Fibroblast of lung (primary cell): ENCODE measurements around the gene UBE2N. TPM values are rescaled to one million over a fixed set of nuclear protein-coding genes. Genes with fewer than 3 reads are reported as not detected.

Experiments
- DNase-seq, 2 donors: peaks; one replicate each; pipeline versions ENCODE4 v3.0.0 to v3.0.0-alpha.2; 2010; ENCODE audit warnings: low read depth in 2 of 2
- H2AFZ ChIP-seq: 2 replicates; pipeline ENCODE4 v1.5.1; 2012; ENCODE audit warnings: low read length, control low read depth, inconsistent platforms
- H3K27ac ChIP-seq: 2 replicates; pipeline ENCODE4 v1.5.1; 2011; ENCODE audit warnings: low read length, control low read depth; ENCODE audit not compliant: insufficient read depth
- H3K27me3 ChIP-seq: 2 replicates; pipeline ENCODE4 v1.5.1; 2011; ENCODE audit warnings: mild to moderate bottlenecking, low read length; ENCODE audit not compliant: control insufficient read depth, insufficient read depth
- H3K36me3 ChIP-seq: 2 replicates; pipeline ENCODE4 v1.5.1; 2011; ENCODE audit warnings: low read length; ENCODE audit not compliant: control insufficient read depth, insufficient read depth
- H3K4me1 ChIP-seq: 2 replicates; pipeline ENCODE4 v1.5.1; 2011; ENCODE audit warnings: low read length; ENCODE audit not compliant: control insufficient read depth, insufficient read depth; ENCODE audit errors: extremely low read depth
- H3K4me2 ChIP-seq: 2 replicates; pipeline ENCODE4 v1.5.1; 2011; ENCODE audit warnings: low read length, control low read depth; ENCODE audit not compliant: insufficient read depth; ENCODE audit errors: extremely low read depth
- H3K4me3 ChIP-seq, 4 experiments: fragments of 200-600 bp in 1 of 4; sonication (generic) in 1 of 4; replicated peaks in 1 of 4; 2 replicates each; pipeline ENCODE4 v1.5.1; 2011 to 2016; ENCODE audit warnings: low read length in 4 of 4, low read depth in 3 of 4, mild to moderate bottlenecking in 3 of 4, control low read depth in 2 of 4, inconsistent platforms in 1 of 4, mixed read lengths in 1 of 4; ENCODE audit not compliant: insufficient read depth in 1 of 4; ENCODE audit errors: control extremely low read depth in 1 of 4
- H3K79me2 ChIP-seq: 2 replicates; pipeline ENCODE4 v1.5.1; 2012; ENCODE audit warnings: mild to moderate bottlenecking, low read length, inconsistent platforms; ENCODE audit not compliant: control insufficient read depth, insufficient read depth
- H3K9ac ChIP-seq: 2 replicates; pipeline ENCODE4 v1.5.1; 2011; ENCODE audit warnings: mild to moderate bottlenecking, low read length, control low read depth; ENCODE audit not compliant: insufficient read depth
- H3K9me3 ChIP-seq: 2 replicates; pipeline ENCODE4 v1.5.1; 2012; ENCODE audit warnings: low read depth, low read length; ENCODE audit not compliant: control insufficient read depth, insufficient read depth
- H4K20me1 ChIP-seq: 2 replicates; pipeline ENCODE4 v1.5.1; 2011; ENCODE audit warnings: low read length; ENCODE audit not compliant: control insufficient read depth, insufficient read depth; ENCODE audit errors: extremely low read depth
- CTCF ChIP-seq, 2 donors: IDR thresholded peaks in 1 of 2; conservative IDR thresholded peaks in 1 of 2; 1 replicate in 1 of 2; 2 replicates in 1 of 2; pipeline ENCODE4 v1.5.1; 2011 to 2012; ENCODE audit warnings: low read length in 2 of 2, control low read depth in 1 of 2, inconsistent platforms in 1 of 2, low read depth in 1 of 2, mild to moderate bottlenecking in 1 of 2
- EZH2 ChIP-seq: IDR thresholded peaks from 2 replicates; pipeline ENCODE4 v1.5.1; 2012; ENCODE audit warnings: low read length, control low read depth, mild to moderate bottlenecking; ENCODE audit errors: missing control alignments
- polyA plus RNA-seq, 2 donors: library from polyadenylated mRNA; depleted of rRNA in 1 of 2; stranded (reverse) in 1 of 2; unstranded in 1 of 2; fragments of >200 nt; gene quantifications; 2 replicates each; pipeline ENCODE4 v1.2.1, GENCODE V29; 2011 to 2012; ENCODE audit warnings: missing spikeins in 1 of 2
- total RNA-seq: library from RNA; depleted of rRNA; stranded (reverse); fragments of >200 nt; gene quantifications from 2 replicates; pipeline ENCODE4 v1.2.1, GENCODE V29; 2014

The UBE2N gene
- total and polyA plus RNA-seq, 2 donors (not counting 1 experiment from before 2014, with no cell fraction given), result 115 to 149 TPM

DNA sequence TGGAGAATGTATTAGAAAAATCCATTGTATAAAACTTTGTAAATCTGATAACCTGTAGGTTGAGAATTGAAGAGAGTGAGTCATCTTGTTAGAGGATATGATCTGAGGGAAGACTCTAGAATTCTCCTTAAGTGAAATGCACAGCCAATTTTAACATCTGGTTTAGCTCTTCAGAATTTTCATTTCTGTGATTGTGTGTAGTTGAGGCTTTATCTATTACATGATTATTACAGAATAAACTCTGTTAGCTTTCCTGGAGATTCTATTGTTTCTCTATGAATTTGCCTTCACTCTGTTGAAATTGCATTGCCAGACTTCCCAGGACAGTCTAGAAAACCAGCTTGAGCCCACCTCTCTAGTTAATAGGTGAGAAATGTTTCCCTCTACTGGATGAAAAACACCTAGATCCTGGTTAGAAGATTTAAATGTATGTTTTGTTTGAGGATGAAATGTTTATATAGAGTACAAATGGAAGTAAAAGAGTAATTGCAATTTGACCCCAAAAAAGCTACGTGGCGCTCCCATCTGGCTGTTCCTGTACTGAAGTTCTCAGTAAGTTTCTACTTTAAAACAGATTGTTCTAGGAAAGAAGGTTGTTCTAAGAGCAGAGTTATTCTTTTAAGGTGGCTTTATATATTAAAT is 61.1 kb downstream of the UBE2N start:
- Histone ChIP-seq H3K9ac (no peak overlapping the region), H3K4me2 (peak overlapping the region; percentile 77), H2AFZ (no peak overlapping the region), H3K27me3 (no peaks in the 10 kb centered on the region), H3K36me3 (no peaks in the 10 kb centered on the region), H4K20me1 (no peaks in the 10 kb centered on the region), H3K9me3 (no peaks in the 10 kb centered on the region), H3K4me1 (peaks cover 4% of the 10 kb centered on the region), H3K79me2 (peaks cover 71% of the 10 kb centered on the region), H3K27ac (no peak overlapping the region), H3K4me3 (peak overlapping the region; percentile 83 to 97 (median 94))
- DNase-seq, result peak; percentile 59 to 62
- TF ChIP-seq CTCF (conservative IDR thresholded peaks at IDR 0.05 in 1 of 2, IDR thresholded peaks at IDR 0.05 in 1 of 2; ENCODE audit: low read depth in 1 of 2, low read length in 2 of 2), result peak in 1 of 2 donors; percentile 25
- TF ChIP-seq EZH2, result no peak

DNA sequence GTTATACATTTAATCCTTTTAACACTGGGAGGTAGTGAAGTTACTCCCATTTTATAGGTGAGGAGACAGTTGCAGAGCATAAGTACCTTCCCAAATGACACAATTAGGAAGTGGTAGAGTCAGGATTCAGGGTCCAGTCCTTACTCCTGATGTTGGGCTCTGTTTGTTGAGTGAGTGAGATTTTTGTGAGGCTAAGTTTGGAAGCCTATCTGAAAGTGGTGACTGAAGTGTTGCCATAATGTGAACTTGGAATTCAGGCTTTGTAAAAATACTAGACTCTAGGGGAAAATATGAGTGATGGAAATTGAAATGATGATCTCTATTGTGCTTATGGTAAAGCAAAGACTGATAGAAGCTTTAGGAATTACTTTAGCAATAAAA is 61.8 kb downstream of the UBE2N start:
- Histone ChIP-seq H3K9me3 (no peaks in the 10 kb centered on the region), H3K9ac (peak overlapping the region; percentile 0), H3K4me2 (peak overlapping the region; percentile 77), H3K27me3 (no peaks in the 10 kb centered on the region), H3K79me2 (peaks cover 65% of the 10 kb centered on the region), H3K27ac (peak overlapping the region; percentile 78), H3K36me3 (no peaks in the 10 kb centered on the region), H2AFZ (no peak overlapping the region), H3K4me3 (peak overlapping the region; percentile 83 to 97 (median 94)), H3K4me1 (peaks cover 4% of the 10 kb centered on the region), H4K20me1 (no peaks in the 10 kb centered on the region)
- TF ChIP-seq CTCF (conservative IDR thresholded peaks at IDR 0.05 in 1 of 2, IDR thresholded peaks at IDR 0.05 in 1 of 2; ENCODE audit: low read depth in 1 of 2, low read length in 2 of 2) (no peak), EZH2 (no peak)
- DNase-seq, result no peak

DNA sequence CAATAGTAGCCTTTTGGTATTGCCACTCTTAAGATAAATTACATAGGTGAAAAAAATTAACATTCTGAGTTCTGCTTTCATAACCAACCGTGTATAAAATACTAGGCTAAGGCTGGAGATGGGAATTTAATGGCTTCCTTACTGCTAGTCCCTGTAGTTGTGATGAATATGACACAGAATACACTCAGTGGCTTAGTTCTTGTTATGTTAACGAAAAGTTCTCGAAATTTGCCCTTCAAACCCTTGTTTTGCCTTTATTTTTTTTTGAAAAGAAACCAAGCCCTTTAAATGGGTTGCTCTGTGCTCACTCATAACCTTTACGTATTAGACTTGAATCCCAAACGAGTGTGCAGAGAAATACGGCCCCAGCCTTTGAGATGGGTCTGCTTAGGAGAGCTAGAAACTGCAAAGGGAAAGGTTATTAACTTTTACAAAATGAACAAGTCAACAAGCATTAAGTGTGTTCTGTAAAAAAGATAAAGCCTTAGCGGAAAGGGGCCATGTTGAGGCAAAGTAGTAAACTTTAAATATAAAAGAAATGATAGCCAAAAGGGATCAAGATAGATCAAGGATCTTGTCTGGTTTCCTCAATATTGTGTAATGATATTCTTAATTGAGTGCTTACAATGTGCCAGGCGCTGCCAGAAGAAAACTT is 62.3 kb downstream of the UBE2N start:
- Histone ChIP-seq H4K20me1 (no peaks in the 10 kb centered on the region), H2AFZ (no peak overlapping the region), H3K4me3 (peak overlapping the region; percentile 83 to 97 (median 94)), H3K9me3 (no peaks in the 10 kb centered on the region), H3K4me2 (peak overlapping the region; percentile 77), H3K9ac (peak overlapping the region; percentile 70), H3K27ac (peak overlapping the region; percentile 78), H3K27me3 (no peaks in the 10 kb centered on the region), H3K36me3 (no peaks in the 10 kb centered on the region), H3K4me1 (peaks cover 4% of the 10 kb centered on the region), H3K79me2 (peaks cover 60% of the 10 kb centered on the region)
- TF ChIP-seq EZH2 (no peak), CTCF (conservative IDR thresholded peaks at IDR 0.05 in 1 of 2, IDR thresholded peaks at IDR 0.05 in 1 of 2; ENCODE audit: low read depth in 1 of 2, low read length in 2 of 2) (no peak)
- DNase-seq, result peak in 1 of 2 donors; percentile 22
